Immature natural killer cell (primary cell): ENCODE data around the gene CADPS. TPM values are rescaled to one million over a fixed set of nuclear protein-coding genes. Genes with fewer than 3 reads are reported as not detected.

Source experiments
- DNase-seq, 3 donors: peaks; one replicate each; pipeline ENCODE4 v3.0.0; 2022; ENCODE audit warnings: mixed read lengths in 1 of 3
- H3K27ac Mint-ChIP-seq, 6 donors: one replicate each; pipeline ENCODE4 v1.8.0; 2020; ENCODE audit warnings: mixed read lengths in 6 of 6, mild to moderate bottlenecking in 5 of 6, inconsistent platforms in 4 of 6, moderate library complexity in 3 of 6
- H3K27me3 Mint-ChIP-seq, 3 donors: one replicate each; pipeline ENCODE4 v1.8.0; 2020 to 2021; ENCODE audit warnings: low read depth in 3 of 3, mild to moderate bottlenecking in 3 of 3, mixed read lengths in 3 of 3, moderate library complexity in 3 of 3, inconsistent platforms in 1 of 3
- H3K36me3 Mint-ChIP-seq, 3 donors: one replicate each; pipeline ENCODE4 v1.8.0; 2020; ENCODE audit warnings: mixed read lengths in 3 of 3, inconsistent platforms in 2 of 3, mild to moderate bottlenecking in 2 of 3
- H3K4me1 Mint-ChIP-seq, 2 donors: one replicate each; pipeline ENCODE4 v1.8.0; 2020; ENCODE audit warnings: inconsistent platforms in 2 of 2, mild to moderate bottlenecking in 2 of 2, mixed read lengths in 2 of 2, moderate library complexity in 1 of 2
- H3K4me3 Mint-ChIP-seq, 5 donors: one replicate each; pipeline ENCODE4 v1.8.0; 2020; ENCODE audit warnings: mild to moderate bottlenecking in 5 of 5, mixed read lengths in 5 of 5, inconsistent platforms in 3 of 5, moderate library complexity in 3 of 5
- H3K9me3 Mint-ChIP-seq, 6 donors: one replicate each; pipeline ENCODE4 v1.8.0; 2020; ENCODE audit warnings: mild to moderate bottlenecking in 6 of 6, mixed read lengths in 6 of 6, inconsistent platforms in 4 of 6, moderate library complexity in 3 of 6
- polyA plus RNA-seq, 3 donors: library from polyadenylated mRNA; unstranded; fragments of 300-500 nt; fragmentation: Illumina TruSeq; gene quantifications; one replicate each; pipeline ENCODE4 v1.2.3, GENCODE V29; 2021

The CADPS gene
- polyA plus RNA-seq, 3 donors from 2014 or later: not detected

DNA sequence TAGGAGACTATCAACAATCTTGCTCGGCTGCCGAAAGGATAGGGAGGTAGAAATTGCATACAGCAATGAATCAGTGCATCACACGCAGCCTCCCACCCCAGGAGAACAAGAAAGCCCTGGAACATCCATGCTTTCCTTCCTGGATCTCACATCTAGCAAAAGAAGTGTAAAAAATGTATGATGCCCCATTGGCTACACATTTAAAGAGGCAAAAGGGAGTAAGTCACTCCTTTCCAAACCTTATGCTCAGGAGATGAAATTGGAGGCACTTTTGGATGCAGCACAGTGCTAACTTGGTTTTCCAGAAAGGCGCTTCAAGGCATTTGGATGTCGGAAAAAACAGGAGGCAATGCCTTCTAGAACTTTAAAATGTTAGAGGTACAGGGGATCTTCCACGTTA lies 469.6 kb downstream of the CADPS start:
- Mint-ChIP-seq H3K27me3 (no peaks in the 10 kb centered on the region), H3K4me3 (no peak overlapping the region), H3K27ac (no peak overlapping the region), H3K9me3 (peaks cover 2 to 21% (median 3%) of the 10 kb centered on the region in 6 donors), H3K36me3 (no peaks in the 10 kb centered on the region), H3K4me1 (no peaks in the 10 kb centered on the region)
- no peak for DNase-seq

DNA sequence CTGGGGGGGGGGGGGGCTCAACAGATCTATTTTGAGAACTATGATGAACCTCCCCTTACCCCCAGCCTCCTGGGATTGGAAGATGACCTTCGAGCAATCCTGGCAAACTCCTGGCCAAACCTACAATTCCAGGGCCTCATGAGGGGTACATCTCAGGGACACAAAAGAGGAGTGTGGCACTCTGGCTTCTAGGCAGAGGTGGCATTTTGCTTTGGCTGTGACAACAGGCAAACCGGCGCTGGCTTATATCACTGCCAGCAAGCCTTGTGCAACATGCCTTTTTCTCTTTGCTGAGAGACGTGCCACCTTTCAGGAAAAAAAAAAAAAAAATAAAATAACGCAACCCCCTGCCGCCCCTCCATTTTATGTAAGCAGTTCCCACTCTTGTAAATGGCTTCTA lies 470.1 kb downstream of the CADPS start:
- no peak overlapping the region for H3K27ac Mint-ChIP-seq
- H3K4me1 Mint-ChIP-seq: no peaks in the 10 kb centered on the region
- no peak overlapping the region for H3K4me3 Mint-ChIP-seq
- no peaks in the 10 kb centered on the region for H3K36me3 Mint-ChIP-seq
- H3K27me3 Mint-ChIP-seq: no peaks in the 10 kb centered on the region
- no peak for DNase-seq
- peaks cover 2 to 19% (median 3%) of the 10 kb centered on the region in 6 donors for H3K9me3 Mint-ChIP-seq

DNA sequence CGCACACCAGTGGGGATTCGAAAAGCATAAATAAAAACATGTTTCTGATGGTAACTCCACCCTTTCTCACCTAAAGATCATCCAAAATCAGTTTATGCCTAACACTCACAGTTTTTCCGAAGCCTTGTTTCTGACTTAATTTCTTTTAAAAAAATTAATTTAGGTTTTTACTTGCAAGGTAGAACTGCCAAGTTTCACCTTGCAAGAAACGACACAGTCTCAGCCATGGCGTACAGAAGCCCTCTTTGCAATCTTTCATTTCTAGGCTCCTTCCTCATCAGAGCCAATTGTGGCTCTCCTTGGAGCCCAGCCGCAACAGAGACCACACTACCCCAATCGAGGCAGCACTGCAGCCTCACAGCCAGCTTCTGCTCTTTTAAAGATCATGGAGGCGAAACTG lies 470.9 kb downstream of the CADPS start:
- H3K4me3 Mint-ChIP-seq: no peak overlapping the region
- no peaks in the 10 kb centered on the region for H3K36me3 Mint-ChIP-seq

DNA sequence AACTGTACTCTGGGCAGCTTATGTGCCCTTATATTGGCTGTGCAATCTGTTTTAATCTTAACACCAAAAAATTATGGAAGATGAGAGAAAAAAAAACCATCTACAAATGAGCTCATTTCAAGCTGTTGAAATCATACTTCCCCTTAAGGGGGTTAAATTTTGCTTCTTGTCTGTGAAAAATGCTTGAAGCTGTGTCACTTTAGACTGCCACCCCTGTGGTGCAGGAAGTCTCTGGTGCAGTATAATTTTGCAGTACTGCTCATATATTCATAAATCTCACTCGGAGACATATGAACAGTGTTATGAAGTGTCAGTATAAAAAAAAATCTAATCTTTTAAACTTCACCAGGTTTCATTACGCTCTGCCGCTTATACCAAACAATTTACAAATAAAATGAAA lies 471.5 kb downstream of the CADPS start:
- H3K4me3 Mint-ChIP-seq: no peak overlapping the region
- peaks cover 0 to 2% (median 2%) of the 10 kb centered on the region in 3 donors for H3K27me3 Mint-ChIP-seq

More for the DNA sequence above, 470.9 kb downstream of the CADPS start:
- Mint-ChIP-seq H3K9me3 (peaks cover 0 to 17% (median 3%) of the 10 kb centered on the region in 6 donors), H3K27ac (no peak overlapping the region), H3K4me1 (no peaks in the 10 kb centered on the region), H3K27me3 (peaks cover 0 to 1% (median under 1%) of the 10 kb centered on the region in 3 donors)
- no peak for DNase-seq

DNA sequence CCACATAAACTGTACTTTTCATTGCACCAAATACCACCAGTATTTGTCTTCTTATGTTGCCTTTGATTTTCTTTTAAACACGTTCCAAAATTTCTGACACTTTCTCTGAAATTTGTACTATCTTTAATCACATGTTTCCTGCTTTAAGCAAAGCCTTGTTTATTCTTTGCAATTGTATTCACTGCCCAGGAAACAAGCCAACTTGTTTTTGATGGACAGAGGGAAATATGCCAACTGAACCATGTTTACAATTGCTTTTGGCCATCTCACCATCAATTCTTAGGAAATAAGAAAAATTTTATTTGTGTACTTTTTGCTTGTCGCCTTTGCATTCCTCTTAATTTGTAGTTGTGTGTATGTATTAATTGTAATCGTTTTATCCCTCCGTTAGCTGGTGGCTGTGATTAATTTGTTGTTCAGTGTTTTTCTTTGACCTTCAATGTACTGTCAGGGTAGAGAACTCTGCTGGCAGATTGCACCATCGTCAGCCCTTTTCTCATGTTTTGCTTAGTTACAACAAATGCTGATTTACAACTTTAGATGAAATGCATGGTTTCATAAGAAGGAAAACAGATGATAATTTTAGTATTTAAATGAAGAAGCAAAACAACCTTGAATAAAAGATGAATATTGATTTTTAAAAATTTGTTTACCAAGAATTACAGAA lies 482.5 kb downstream of the CADPS start:
- Mint-ChIP-seq H3K9me3 (peaks cover 0 to 30% (median 4%) of the 10 kb centered on the region in 6 donors), H3K36me3 (no peaks in the 10 kb centered on the region), H3K4me3 (no peak overlapping the region), H3K27me3 (peaks cover 0 to 5% (median 2%) of the 10 kb centered on the region in 3 donors), H3K27ac (no peak overlapping the region), H3K4me1 (no peaks in the 10 kb centered on the region)
- DNase-seq: no peak

More for the DNA sequence above, 471.5 kb downstream of the CADPS start:
- no peak overlapping the region for H3K27ac Mint-ChIP-seq
- peaks cover 0 to 21% (median 3%) of the 10 kb centered on the region in 6 donors for H3K9me3 Mint-ChIP-seq
- no peaks in the 10 kb centered on the region for H3K36me3 Mint-ChIP-seq
- no peak for DNase-seq
- H3K4me1 Mint-ChIP-seq: no peaks in the 10 kb centered on the region

DNA sequence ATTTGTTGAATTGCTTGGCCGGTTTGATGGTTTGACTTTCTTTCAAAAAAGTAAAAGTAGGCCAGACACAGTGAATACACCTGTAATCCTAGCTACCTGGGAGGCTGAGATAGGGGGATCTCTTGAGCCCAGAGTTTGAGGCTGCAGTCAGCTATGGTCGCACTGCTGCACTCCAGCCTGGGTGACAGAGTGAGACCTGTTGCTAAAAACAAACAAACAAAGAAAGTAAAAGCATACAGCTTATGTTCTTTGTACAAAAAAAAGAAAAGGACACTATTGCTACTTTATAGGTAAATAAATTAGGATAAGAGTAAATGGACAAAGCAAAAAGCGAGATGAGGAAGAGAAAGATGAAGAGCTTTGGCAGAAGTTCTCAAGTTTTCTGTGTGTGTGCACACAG lies 488.0 kb downstream of the CADPS start:
- H3K9me3 Mint-ChIP-seq: peaks cover 0 to 18% (median 3%) of the 10 kb centered on the region in 6 donors
- H3K36me3 Mint-ChIP-seq: no peaks in the 10 kb centered on the region
- no peak overlapping the region for H3K27ac Mint-ChIP-seq
- DNase-seq: no peak
- H3K27me3 Mint-ChIP-seq: peaks cover 0 to 2% (median 0%) of the 10 kb centered on the region in 3 donors
- H3K4me1 Mint-ChIP-seq: no peaks in the 10 kb centered on the region
- H3K4me3 Mint-ChIP-seq: no peak overlapping the region

DNA sequence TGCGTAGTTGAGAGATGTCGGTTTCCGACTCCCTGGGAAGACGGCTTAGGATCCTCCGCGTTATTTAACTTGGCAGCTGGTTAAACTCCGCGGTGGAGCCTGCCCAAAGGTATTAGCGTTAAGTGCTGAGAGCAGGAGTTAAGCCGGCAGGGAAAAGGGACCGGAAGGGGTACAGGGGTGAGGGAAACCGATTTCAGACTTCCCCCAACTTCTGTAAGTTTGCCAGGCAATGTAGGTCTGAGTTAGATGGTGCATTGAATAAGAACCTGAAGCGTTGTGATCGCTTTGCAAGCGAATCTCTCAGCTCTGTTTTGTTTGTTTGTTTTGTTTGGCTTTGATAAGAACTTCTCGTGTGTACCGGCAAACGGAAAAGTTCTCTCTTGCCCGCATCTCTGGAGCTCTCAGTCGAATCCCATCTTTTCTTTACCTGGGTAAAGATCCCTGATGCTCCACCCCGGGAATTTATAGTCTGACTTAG lies 495.9 kb downstream of the CADPS start:
- Mint-ChIP-seq H3K27me3 (peaks cover 10 to 24% (median 17%) of the 10 kb centered on the region in 3 donors), H3K27ac (no peak overlapping the region), H3K36me3 (peaks cover 0 to 4% (median 3%) of the 10 kb centered on the region in 3 donors), H3K4me3 (no peak overlapping the region), H3K9me3 (peaks cover 4 to 45% (median 14%) of the 10 kb centered on the region in 6 donors), H3K4me1 (no peaks in the 10 kb centered on the region)
- no peak for DNase-seq

DNA sequence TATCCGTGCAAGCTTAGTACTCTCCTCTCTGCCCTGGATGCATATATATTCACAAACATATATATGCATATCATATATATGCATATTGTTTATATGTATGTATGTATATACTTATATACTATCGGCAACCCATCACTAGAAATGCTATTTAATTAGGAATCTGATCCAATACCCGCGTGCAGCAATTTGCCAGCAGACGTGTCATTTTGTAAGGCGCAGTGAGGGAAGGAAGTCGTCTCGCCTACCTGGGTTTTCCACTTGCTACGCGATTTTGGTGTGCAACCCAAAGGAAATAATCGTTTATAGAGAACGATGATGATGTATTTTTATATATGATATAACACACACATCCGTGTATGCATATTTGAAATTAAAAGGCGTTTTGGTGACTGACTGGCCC lies 496.3 kb downstream of the CADPS start:
- Mint-ChIP-seq H3K27me3 (peaks cover 13 to 26% (median 17%) of the 10 kb centered on the region in 3 donors), H3K4me1 (no peaks in the 10 kb centered on the region), H3K36me3 (peaks cover 0 to 4% (median 3%) of the 10 kb centered on the region in 3 donors), H3K27ac (no peak overlapping the region), H3K4me3 (no peak overlapping the region), H3K9me3 (peaks cover 4 to 45% (median 14%) of the 10 kb centered on the region in 6 donors)
- DNase-seq: no peak

DNA sequence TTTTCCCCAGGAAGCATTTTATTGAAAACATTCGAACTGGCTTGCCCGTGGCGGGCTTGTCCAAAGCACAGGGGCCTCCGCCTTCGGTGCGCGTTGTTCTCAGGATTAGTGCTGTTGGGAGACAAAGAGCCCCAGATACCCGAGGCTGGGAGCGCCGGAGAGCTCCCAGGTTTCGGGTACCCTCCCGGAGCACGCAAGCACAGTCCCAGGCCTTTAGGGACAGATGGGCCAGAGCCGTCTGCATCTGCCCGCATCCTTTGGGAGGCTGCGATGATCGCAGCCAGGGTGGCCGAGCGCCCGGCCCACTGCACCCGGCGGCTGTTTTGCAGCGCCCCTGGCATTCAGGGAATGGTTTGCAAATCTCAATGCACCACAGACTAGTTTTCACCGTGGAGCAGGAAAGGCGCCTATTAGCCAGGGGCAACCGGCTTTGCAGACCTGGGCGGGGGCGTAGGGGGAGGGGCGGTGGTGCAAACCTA lies 496.9 kb downstream of the CADPS start:
- H3K4me3 Mint-ChIP-seq: no peak overlapping the region
- H3K4me1 Mint-ChIP-seq: no peaks in the 10 kb centered on the region
- H3K27ac Mint-ChIP-seq: no peak overlapping the region
- peaks cover 15 to 26% (median 17%) of the 10 kb centered on the region in 3 donors for H3K27me3 Mint-ChIP-seq
- H3K9me3 Mint-ChIP-seq: peaks cover 4 to 45% (median 14%) of the 10 kb centered on the region in 6 donors
- no peak for DNase-seq
- H3K36me3 Mint-ChIP-seq: peaks cover 0 to 4% (median 3%) of the 10 kb centered on the region in 3 donors

DNA sequence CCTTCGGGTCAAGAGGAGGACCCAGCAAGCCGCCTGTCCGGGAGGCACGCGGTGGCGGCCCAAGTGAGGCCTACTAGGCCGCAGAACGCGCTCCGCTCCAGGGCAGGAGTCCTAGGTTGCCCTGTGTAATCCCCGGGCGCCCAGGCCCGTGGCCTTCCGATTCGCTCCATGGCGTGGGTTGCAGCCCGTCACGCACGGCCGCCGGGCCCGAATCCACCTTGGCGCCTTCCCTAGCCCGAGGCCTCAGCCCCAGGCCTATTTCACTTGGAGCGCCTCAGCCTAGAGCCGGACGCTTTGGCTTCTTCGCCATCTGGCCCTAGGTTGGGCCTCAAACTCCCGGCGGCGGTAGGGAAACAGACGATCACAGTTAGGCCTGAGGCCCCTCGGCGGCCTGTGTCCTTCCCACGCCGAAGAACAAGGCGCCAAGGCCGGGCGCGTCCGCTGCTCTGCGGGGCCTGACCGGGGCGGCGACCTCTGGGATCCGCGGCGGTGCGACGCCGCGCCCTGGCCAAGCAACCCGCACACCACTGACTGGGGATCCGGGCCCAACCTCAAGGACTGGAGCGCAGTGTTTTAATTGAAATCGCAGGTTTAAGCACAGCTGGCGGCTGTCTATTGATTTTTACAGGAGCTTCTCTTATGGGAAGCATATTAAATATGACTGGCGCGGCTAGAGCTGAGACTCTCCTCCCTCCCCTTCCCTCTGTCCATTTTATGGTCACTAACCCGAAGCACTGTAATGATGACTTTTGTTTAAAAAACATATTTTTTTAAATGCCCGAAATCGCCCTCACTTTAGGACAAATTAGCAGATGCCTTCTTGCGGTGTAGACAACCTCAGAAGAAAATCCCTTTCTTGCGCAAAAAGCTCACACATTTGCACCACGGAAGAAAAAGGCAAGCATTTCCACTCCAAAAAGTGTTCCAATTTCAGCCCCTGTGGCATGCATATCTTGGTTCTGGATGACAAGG lies 498.0 kb downstream of the CADPS start:
- Mint-ChIP-seq H3K4me3 (no peak overlapping the region), H3K4me1 (no peaks in the 10 kb centered on the region), H3K27ac (no peak overlapping the region), H3K27me3 (peaks cover 15 to 26% (median 19%) of the 10 kb centered on the region in 3 donors), H3K36me3 (peaks cover 0 to 4% (median 3%) of the 10 kb centered on the region in 3 donors), H3K9me3 (peaks cover 4 to 43% (median 14%) of the 10 kb centered on the region in 6 donors)
- no peak for DNase-seq

DNA sequence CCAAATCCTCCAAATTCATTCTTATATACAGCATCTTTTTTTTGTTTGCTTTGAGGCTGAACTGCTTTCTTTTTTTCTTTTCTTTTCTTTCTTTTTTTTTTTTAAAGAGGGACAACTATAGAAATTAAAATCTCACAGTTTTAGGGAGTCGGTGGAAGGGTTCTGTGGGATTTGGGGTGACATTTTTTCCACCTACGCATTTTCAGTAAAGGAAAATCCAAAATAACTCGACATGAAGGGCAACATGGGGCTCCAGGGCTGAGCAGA lies 498.8 kb downstream of the CADPS start:
- H3K27ac Mint-ChIP-seq: no peak overlapping the region
- peaks cover 0 to 4% (median 0%) of the 10 kb centered on the region in 3 donors for H3K36me3 Mint-ChIP-seq
- DNase-seq: no peak
- peaks cover 2 to 40% (median 12%) of the 10 kb centered on the region in 6 donors for H3K9me3 Mint-ChIP-seq
- peaks cover 15 to 24% (median 23%) of the 10 kb centered on the region in 3 donors for H3K27me3 Mint-ChIP-seq
- no peaks in the 10 kb centered on the region for H3K4me1 Mint-ChIP-seq
- no peak overlapping the region for H3K4me3 Mint-ChIP-seq

DNA sequence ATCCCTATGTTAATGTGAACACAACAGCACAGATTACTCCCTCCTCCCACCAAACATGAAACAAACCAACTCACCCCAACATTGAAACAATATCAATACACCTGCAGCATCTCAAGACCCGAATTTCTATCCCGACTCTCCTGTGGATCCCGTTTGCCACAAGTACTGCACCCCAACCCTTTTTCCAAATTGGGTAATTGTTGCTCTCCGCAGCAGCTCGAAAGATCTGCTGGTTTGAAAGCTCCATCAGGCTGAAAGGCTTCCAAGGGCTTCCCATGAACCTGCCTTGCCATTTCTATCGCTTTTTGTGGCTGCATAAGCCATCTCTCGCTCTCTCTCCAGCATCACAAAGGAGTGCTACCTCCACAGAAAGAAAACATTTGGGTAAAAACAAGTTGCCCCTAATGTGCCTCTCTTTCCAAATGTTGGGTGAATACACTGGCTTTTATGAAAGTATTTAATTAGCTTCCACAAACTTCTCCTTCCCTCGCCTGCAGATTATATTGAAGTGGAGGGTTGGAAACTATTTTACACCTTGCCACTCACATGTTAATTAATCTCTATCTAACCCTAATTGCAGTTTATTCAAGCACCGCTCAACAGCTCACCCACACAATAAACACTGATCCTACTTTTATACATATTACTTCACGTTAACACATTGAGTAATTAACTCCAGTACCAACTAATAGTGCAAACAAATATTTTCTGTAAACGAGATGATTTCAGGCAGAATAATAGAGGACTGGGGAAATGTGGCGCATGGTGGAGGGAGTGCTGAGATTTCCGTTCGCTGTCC lies 499.4 kb downstream of the CADPS start:
- no peak for DNase-seq
- Mint-ChIP-seq H3K9me3 (peaks cover under 1 to 44% (median 12%) of the 10 kb centered on the region in 6 donors), H3K4me3 (no peak overlapping the region), H3K27me3 (peaks cover 16 to 28% (median 24%) of the 10 kb centered on the region in 3 donors), H3K27ac (no peak overlapping the region), H3K36me3 (peaks cover 0 to 4% (median 3%) of the 10 kb centered on the region in 3 donors), H3K4me1 (no peaks in the 10 kb centered on the region)
